Measurements from ENCODE around the gene PRM2.
A peak's percentile ranks its signal among the peaks of the same experiment; 100 is the strongest.
"Not testable (repeated sequence)": the region's sequence is repeated elsewhere in the genome, so short reads cannot be mapped to it uniquely, and the experiment has no call there.

PRM2 gene

GRCh38 chr16:11289696-11290095 is 13.4 kb upstream of the PRM2 start:
- not testable (repeated sequence) for DNase-seq (ENCODE audit: low read depth in 2 of 2)

- no peak for DNase-seq (ENCODE audit: low read depth in 2 of 2)
These were observed 12.9 kb upstream of the PRM2 start for GRCh38 chr16:11289202-11289601.

DNA sequence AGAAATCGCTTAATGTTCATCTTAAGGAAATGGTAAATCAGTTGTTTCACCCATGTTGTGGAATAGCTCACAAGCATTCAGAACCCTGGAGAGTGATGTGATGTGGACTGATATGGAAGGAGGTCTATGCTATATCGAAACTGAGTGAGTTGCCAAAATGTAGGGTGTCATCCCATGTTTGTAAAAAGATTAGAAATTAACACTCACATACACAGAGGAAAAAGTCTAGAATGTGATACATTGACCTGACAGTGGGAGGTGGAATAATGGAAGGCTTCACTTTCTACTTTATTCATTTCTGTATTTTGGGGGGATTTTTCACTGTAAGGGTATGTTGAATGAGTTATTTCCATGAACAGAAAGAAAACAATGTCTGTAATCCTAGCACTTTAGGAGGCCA is 9.6 kb upstream of the PRM2 start:
- DNase-seq (ENCODE audit: low read depth in 2 of 2) = no peak

DNA sequence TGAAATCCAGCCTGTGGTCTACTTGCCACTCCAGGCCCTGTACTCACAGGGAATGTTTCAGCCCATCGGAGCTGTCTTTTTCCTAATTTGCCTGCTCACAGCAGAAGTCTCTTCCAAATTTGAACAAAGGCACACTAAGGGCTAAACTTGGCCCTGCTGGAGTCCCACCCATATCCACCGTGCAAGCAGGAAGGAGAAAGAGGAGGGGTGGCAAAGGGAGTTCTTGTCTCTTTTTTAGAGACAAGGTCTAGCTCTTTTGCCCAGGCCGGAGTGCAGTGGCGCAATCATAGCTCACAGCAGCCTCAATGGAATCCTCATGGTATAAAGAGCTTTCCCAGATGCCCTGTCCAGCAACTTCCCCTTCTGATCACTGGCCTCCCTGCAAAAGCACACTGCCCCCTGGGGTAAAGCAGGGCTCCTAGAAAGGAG is 7.6 kb upstream of the PRM2 start:
- no peak for DNase-seq (ENCODE audit: low read depth in 2 of 2)

DNA sequence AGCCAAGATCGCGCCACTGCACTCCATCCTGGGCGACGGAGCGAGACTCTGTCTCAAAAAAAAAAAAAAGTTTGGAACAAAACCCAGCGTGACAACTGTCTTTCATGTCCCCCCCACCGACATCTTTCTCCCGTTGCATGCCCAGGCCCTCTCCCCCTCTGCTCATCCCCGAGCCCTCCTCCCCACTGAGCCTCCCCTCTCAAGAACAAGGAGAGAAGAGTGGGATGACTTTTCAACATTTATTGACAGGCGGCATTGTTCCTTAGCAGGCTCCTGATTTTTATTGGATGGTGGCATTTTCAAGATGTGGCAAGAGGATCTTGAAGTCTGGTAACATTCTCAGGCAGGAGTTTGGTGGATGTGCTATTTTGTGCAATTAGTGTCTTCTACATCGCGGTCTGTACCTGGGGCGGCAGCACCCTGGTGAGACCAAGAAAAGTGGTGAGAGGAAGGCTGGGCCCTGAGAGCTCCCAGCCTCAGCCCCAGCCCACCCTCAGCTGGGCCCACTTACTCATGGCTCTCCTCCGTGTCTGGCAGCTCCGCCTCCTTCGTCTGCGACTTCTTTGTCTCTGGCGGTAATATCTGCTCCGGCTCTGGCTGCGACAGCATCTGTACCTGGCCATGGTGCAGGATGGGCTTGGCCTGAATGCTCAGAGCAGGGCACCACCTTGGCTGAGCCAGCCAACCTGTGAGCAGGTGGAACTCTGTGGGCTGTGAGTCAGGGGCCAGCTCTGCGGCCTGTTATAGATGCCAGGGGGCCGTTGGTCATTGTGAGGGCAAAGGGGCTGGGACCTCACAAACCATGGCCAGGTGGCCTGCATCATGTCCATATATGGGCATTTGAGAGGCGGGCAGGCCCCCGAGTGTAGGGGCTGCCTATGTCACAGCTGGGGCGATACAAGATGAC is 4.6 kb upstream of the PRM2 start, which contains the start of gene PRM1:
PRM1 (minus strand) TSS at position 715 of the 907 bp plus-strand sequence; CDS start at position 623, 92 bp downstream.
- DNase-seq (ENCODE audit: low read depth in 2 of 2) = no peak

- no peak for DNase-seq (ENCODE audit: low read depth in 2 of 2)
These were observed 2.7 kb upstream of the PRM2 start for GRCh38 chr16:11278681-11279628.

- no peak for DNase-seq (ENCODE audit: low read depth in 2 of 2)
These were observed 1.5 kb upstream of the PRM2 start for GRCh38 chr16:11277607-11278337.

DNA sequence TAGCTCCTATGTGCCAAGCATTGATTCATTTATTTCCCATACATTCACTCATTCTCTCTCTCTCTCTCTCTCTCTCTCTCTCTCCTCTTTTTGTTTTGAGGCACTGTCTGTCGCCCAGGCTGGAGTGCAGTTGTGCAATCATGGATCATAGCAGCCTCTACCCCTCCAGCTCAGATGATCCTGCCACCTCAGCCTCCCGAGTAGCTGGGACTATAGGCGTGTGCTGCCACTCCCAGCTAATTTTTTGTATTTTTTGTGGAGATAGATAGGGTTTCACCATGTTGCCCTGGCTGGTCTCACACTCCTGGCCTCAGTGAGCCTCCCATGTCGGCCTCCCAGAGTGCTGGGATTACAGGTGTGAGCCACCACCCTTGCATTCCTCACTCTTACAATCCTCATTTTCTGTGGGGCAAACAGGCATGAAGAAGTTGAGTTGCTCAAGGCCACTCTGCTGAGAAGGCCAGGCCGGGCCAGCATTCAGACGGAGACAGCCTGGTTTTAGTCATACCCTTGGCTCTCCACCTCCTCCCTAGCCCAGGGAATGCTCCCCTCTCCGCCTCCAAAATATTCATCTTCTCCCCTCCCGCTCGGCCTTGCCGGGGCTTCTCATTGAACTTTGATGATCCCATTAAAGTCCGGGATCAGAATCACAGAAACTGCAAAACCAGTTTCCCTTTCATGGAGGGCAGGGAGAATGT is 765 bp upstream of the PRM2 start:
- no peak for DNase-seq (ENCODE audit: low read depth in 2 of 2)

DNA sequence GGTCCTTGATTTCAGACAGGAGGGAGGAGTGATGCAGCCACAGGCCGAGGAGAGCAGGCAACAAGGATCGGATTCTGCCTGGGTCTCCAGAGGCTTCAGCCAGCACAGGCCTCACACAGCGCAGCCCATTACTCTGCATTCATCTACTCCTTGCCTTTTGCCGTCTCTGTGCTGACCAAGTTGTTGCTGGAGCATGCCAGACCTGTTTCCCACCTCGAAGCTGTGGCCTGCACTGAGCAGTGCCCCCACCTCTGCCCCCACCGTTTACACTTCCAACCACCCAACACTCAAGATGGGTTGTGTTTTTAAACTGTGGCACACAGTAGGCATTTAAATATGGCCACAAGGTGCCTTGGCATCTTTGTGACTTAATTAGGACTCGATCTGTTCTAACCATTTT is 1.3 kb downstream of the PRM2 start:
- no peak for DNase-seq (ENCODE audit: low read depth in 2 of 2)

DNA sequence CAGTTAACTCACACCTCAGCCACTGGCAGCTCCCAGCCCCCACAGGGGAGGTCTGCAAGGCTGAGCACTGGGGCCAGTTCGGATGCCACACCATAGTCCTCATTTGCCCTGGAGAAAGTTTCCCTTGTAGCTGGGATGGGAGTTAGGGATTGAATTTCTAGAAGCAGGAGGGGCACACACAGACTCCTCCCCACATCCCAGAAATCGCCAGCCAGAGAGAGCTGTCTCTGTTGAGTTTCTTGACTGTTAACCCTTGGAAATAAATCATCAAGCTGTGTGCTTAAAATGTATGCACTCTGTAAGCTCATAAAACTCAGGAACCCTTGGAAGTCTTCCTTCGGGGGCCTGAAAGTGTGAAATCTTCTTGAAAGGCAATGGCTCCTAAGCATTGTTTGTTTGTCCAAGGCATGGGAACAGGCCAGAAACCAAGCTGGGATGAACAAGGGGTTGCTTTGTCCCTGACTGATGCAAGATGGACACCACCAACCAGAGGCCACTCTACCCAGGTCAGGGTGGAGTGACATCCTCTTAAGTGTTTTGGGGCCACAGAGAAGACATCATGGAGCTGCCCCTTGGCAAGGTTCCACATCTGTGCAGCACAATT is 2.5 kb downstream of the PRM2 start:
- DNase-seq (ENCODE audit: low read depth in 2 of 2) = no peak

DNA sequence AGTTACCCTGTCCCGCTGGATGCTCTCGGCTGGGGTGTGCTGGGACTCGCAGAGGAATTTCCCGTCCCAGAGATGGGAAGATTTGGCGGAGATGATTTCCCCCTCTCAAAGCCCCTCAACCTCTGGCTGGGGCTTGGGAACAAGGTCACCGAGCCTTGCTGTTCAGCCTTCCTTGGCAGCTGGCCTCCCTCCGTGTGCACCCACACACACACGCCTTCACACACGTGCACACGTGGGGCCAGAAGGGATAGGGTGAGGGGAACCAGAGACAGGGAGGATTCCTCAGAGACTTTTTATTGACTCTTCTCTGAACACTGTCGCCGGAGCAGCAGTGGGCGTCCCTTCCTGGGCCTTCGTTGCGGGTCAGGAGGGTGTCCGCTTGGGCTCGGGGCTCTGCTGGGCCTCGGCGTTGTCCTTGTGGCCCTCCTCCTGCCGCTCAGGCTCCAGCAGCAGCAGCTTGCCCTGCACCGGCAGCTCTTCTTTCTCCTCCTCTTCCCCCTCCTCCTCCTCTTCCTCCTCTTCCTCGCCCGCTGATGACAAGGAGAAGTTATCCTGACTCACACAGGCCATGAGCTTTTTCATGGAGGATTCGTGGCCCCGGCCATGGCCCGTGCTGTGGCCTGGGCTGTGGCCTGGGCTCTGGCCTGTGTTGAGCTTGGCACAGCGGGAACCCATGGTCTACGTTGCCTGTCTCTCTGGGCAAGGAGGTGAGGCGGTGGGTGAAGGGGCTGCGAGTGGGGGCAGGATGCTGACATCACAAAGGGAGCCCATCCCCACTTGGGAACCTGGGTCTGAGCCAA is 3.2 kb downstream of the PRM2 start, which contains the start of gene PRM3:
PRM3 (minus strand) TSS at position 709 of the 800 bp plus-strand sequence; CDS start at position 675, 34 bp downstream.
- no peak for DNase-seq (ENCODE audit: low read depth in 2 of 2)

DNA sequence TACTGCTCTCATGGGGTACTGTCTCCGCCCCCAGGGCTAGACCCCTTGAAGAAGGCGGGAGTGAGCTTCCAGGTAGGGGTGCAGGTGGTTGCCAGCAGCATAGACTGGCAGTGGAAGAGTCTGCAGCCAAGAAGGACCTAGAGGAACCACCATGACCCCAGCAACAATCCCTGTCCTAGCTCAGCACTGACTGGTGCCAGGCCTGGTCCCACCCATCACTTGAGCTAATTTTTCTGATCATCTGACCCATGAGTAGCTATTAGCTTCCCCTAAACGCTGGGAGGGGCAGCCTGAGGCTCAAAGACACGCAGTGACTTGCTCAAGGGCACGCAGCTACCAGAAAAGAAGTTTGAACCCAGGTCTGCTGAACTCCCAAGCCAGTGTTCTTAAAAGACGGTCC is 3.8 kb downstream of the PRM2 start:
- DNase-seq (ENCODE audit: low read depth in 2 of 2) = no peak

DNA sequence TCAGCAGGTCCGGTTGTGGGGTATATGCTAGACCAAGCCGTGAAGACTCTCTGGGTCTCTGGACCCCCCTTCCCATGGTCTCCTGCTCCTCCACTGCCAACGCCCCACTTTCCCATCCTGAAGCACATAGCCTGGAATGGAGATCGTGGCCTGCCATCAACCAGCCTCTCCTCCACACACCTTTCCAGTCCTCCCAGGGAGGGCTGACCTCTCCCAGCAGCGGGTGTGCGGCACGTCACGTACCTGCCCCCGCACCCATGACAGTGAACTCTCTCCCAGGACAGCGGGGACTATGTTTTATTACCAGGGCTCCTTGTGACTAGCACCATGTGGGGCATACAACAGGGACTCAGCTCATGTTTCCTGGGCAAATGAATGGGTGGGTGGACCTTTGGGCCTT is 4.7 kb downstream of the PRM2 start:
- DNase-seq (ENCODE audit: low read depth in 2 of 2) = no peak

DNA sequence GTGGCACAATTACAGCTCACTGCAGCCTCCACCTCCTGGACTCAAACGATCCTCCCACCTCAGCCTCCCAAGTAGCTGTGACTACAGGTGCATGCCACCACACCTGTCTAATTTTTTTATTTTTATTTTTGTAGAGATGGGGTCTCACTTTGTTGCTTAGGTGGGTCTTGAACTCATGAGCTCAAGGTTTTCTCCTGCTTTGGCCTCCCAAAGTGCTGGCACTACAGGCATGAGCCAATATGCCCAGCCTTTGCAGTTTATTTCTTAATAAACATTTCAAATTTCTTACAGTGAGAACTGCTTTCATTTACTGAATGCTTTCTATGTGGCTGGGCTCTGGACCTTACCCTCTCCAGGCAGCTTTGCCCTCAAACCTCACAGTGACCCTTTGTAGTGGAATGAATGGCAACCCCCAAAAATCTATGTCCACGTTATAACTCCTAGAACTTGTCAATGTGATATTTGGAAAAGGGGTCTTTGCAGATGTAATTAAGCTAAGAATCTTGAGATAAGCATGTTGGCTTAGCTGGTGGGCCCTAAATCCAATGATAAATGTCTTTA is 5.6 kb downstream of the PRM2 start:
- DNase-seq (ENCODE audit: low read depth in 2 of 2) = no peak

- no peak for DNase-seq (ENCODE audit: low read depth in 2 of 2)
These were observed 7.3 kb downstream of the PRM2 start, which contains the start of gene TNP2 for GRCh38 chr16:11268921-11269375. Gene TNP2, minus strand, starts transcription at chr16:11269325. Its CDS starts 63 bp downstream, at chr16:11269262.

DNA sequence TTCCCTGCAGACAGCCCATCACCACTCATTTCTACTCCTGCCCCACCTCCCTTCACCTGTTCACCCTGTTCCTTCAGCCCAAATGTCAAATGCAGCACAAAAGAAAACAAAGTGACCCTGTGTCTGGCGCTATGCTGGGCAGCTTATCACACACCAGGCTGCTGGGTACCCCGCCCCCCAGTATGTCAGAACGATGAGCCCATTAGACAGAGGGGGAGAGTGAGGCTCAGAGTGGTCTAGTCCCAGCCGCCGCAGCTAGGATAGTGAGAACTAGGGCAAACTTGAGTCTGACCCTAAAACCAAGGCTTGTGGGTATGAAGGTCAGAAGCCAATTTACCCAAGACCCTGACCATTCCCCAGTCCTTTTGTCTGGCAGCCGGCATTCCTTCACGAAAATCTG is 11.2 kb downstream of the PRM2 start:
- no peak for DNase-seq (ENCODE audit: low read depth in 2 of 2)

- DNase-seq (ENCODE audit: low read depth in 2 of 2) = no peak
These were observed 12.0 kb downstream of the PRM2 start for GRCh38 chr16:11264155-11264832.

DNA sequence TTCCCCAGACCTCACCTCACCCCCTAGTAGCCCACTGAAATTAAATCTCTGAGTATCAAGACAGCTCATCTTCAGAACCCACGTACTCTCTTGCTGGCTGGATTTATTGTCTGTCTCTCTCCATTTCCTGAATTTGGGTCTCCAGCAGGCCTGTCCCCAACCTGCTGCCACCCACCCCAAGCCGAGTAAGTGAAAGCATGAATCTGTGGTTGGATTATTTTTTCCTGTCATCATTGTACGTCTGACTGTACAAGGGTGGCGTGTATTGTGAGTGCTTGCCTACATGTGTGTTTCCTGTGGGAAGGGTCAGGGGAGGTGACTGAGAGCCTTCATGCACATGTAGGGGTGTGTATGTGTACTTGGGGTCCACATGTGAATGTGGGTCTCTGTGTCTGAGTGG is 12.5 kb downstream of the PRM2 start:
- peak in 1 of 2 donors; percentile 43 for DNase-seq (ENCODE audit: low read depth in 2 of 2)

DNA sequence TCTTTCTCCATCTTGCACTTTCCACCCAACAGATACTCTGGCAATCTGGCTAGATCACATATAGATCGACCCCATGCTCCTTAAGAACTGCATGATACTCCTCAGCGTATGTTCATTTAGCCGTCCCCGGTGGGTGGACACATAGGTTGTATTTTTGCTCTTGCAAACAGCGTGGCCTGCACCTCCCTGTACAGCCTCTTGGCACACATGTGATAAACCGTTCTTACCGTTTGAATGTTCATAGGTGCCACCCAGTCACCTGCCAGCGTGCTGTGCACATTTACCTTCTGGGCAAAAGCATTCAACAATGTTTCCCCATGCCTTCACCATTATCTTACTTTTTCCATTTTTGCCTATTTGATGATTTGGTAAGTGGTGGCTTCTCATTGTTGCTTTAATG is 13.4 kb downstream of the PRM2 start:
- no peak for DNase-seq (ENCODE audit: low read depth in 2 of 2)

All from stimulated activated CD8-positive, alpha-beta memory T cell treated with anti-CD3 and anti-CD28 coated beads, Interleukin-7, amount 100 ng/mL, for 4 hours (primary cell).